ENCODE results near the gene ZNF511. TPM values are rescaled to one million over a fixed set of nuclear protein-coding genes. Genes with fewer than 3 reads are reported as not detected.

Gene ZNF511
- total RNA-seq, 1 donor from 2014 or later, result 75.6 TPM

DNA sequence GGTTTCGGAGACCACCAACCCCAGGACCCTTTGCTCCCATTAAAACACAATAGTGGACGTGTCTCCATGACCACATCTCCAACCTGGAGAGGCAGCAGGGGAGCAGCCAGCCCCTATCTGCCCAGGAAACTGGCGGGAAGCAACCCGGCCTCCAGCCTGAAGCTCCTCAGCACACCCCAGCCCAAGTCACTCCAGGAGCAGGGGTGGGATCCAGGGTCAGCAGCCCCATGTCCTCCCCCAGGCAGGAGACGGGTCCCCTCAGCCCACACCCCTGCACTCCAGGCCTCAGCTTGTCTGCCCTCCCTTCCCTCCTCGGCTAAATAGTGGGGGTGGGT, 32.6 kb upstream of the ZNF511 start:
- no peak for DNase-seq (ENCODE audit: low read depth, low spot score)
- Mint-ChIP-seq H3K27me3 (ENCODE audit: low read depth) (peaks cover 19% of the 10 kb centered on the region), H3K4me3 (peak overlapping the region; percentile 27), H3K9me3 (no peaks in the 10 kb centered on the region), H3K36me3 (ENCODE audit: low read depth) (no peaks in the 10 kb centered on the region), H3K27ac (ENCODE audit: unreplicated experiment) (no peak overlapping the region), H3K4me1 (peaks cover 3% of the 10 kb centered on the region)
- TF ChIP-seq, protein P1, sequence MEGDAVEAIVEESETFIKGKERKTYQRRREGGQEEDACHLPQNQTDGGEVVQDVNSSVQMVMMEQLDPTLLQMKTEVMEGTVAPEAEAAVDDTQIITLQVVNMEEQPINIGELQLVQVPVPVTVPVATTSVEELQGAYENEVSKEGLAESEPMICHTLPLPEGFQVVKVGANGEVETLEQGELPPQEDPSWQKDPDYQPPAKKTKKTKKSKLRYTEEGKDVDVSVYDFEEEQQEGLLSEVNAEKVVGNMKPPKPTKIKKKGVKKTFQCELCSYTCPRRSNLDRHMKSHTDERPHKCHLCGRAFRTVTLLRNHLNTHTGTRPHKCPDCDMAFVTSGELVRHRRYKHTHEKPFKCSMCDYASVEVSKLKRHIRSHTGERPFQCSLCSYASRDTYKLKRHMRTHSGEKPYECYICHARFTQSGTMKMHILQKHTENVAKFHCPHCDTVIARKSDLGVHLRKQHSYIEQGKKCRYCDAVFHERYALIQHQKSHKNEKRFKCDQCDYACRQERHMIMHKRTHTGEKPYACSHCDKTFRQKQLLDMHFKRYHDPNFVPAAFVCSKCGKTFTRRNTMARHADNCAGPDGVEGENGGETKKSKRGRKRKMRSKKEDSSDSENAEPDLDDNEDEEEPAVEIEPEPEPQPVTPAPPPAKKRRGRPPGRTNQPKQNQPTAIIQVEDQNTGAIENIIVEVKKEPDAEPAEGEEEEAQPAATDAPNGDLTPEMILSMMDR (conservative IDR thresholded peaks at IDR 0.05), result no peak

DNA sequence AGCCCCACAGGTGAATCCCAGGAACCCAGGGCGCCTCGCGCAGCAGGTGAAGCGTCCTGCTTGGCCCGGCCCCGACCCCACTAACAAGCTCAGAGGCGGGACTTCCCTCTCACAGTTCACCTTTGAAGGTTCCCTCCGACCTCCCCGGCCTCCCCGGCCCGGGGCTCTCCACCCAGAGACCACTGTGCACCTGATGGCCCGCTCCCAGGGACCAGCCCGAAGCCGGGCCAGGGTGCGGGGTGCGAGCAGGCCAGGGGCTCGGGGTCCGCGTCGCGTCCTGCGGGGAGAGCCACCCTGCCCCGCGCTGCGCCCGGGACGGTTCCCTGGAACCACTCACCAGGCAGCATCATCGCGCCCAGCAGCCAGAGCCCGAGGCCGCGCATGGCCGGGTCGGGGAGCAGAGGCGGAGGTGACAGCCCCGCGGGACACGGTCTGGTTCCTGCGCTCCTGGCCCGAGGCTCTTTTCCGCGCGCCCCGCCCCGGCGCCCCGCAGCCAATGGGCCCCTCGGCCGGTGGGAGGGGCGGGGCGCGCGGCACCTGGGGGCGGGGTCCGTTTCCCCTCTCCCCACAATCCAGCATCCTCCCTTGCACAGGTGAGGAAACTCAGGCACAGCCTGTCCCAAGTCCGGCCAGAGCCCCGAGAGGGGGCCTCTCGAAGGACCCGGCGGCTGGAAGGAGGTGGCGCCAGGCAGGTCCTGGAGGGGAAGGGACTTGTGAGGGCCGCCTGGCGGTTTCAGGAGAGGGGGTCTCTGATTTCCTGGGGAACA, 32.1 kb upstream of the ZNF511 start, which contains the start of gene ADAM8:
Gene ADAM8, minus strand, starts transcription at position 434 of the 767 bp plus-strand sequence. Its CDS starts 51 bp downstream, at position 383.
- no peak for DNase-seq (ENCODE audit: low read depth, low spot score)
- TF ChIP-seq, protein P1 (conservative IDR thresholded peaks at IDR 0.05), result no peak
- peak within 1 kb of the TSS; percentile 27 for H3K4me3 Mint-ChIP-seq
- H3K27me3 Mint-ChIP-seq (ENCODE audit: low read depth), result peaks cover 19% of the 10 kb centered on the region
- no peaks in the 10 kb centered on the region for H3K36me3 Mint-ChIP-seq (ENCODE audit: low read depth)
- H3K9me3 Mint-ChIP-seq, result no peaks in the 10 kb centered on the region
- no peak within 1 kb of the TSS for H3K27ac Mint-ChIP-seq (ENCODE audit: unreplicated experiment)
- peaks cover 3% of the 10 kb centered on the region for H3K4me1 Mint-ChIP-seq

DNA sequence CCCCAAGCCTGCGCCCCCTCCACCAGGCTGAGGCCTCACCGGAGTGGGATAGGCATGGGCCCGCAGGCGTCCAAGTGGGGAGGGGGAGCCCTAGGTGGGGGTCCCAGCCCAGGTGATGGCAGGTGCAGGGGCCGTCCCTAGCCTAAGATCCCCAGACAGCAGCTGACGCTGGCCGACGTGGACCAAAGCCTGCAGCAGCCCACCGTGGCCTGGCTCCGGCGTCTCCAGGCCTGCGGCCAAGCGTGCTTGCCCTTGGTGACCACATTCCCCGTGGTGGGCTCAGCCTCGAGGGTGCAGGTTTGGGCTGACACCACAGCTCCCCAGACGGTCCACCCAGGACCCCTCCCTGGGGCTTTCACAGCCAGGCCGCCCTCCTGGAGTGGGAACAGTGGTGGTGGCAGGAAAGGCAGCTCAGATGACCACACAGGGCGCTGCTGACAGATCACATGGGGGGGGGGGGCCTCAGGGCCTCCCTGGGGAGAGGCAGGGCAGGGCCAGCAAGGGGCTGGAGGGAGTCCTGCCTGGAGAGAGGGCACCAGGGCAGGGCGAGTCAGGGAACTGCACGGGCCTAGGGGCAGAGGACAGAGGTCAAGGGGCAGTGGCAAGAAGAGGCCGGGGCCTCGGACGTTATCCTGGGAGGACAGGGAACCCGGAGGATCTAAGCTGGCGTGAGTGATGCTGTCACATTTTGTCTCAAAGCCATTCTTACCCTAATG, 31.3 kb upstream of the ZNF511 start:
- Mint-ChIP-seq H3K4me3 (no peak overlapping the region), H3K9me3 (no peaks in the 10 kb centered on the region), H3K27me3 (ENCODE audit: low read depth) (peaks cover 19% of the 10 kb centered on the region), H3K36me3 (ENCODE audit: low read depth) (no peaks in the 10 kb centered on the region), H3K27ac (ENCODE audit: unreplicated experiment) (no peak overlapping the region), H3K4me1 (peaks cover 3% of the 10 kb centered on the region)
- TF ChIP-seq, protein P1 (conservative IDR thresholded peaks at IDR 0.05), result no peak
- no peak for DNase-seq (ENCODE audit: low read depth, low spot score)

DNA sequence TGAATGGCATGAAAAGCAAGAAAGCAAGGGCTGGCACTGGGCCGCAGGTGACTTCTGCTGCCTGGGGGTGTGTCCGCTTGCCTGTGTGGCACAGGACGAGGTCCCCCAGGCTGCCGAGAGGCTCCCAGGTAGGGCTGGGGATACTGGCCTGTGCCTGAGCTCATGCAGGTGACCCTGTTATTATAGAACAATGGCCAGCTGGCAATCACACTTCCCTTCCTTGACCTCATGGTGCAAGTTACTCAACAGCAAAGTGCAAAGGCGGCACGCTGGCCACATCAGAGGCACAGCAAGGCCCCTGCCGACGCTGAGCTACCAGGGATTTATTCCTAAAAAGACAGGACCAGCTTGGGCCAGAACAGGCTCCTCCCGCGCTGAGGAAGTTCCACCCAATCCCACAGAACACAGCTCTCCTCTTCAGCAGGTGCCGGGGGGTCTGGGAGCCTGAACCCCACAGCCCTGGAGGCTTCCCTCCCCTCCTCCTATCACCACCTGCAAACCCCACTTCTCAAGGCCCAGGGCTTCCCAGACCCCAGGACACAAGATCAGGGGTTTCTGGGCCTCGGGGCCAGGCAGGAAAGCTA, 30.6 kb upstream of the ZNF511 start:
- H3K9me3 Mint-ChIP-seq, result no peaks in the 10 kb centered on the region
- TF ChIP-seq, protein P1 (conservative IDR thresholded peaks at IDR 0.05), result no peak
- H3K27me3 Mint-ChIP-seq (ENCODE audit: low read depth), result peaks cover 19% of the 10 kb centered on the region
- no peak overlapping the region for H3K27ac Mint-ChIP-seq (ENCODE audit: unreplicated experiment)
- peaks cover 3% of the 10 kb centered on the region for H3K4me1 Mint-ChIP-seq
- no peak overlapping the region for H3K4me3 Mint-ChIP-seq
- no peak for DNase-seq (ENCODE audit: low read depth, low spot score)
- no peaks in the 10 kb centered on the region for H3K36me3 Mint-ChIP-seq (ENCODE audit: low read depth)

DNA sequence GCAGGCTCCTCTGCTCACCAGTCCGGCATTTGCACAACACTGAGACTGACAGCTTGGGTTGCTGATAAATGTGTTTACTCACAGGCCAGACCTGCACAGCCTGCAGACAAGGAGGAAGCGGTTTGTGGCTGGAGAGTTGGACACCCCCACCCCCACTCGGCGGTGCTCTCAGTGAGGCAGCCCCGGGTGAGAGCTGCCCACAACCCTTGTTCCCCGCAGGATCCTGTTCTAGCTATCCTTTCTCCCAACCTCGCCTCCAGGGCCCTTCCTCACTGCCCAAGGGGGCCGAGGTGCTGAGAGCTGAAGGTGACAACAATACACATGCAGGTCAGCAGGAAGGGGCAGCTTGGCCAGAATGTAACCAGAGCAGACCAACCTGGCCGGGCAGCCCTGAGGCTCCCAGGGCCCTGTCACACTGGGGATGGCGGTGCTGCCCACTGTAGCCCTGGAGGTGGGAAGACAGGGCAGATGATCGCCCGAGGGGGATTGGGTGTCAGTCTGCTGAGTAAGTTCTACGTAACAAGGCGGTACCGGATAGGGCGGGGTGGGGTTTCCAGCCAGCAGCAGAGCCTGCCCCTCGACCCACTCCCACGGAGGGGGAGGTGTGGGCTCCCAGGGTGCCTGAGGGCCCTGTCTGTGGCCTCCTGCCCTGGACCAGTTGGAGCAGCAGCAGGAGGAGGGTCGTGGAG, 30.0 kb upstream of the ZNF511 start:
- TF ChIP-seq, protein P1 (conservative IDR thresholded peaks at IDR 0.05), result no peak
- peaks cover 19% of the 10 kb centered on the region for H3K27me3 Mint-ChIP-seq (ENCODE audit: low read depth)
- no peak overlapping the region for H3K4me3 Mint-ChIP-seq
- no peaks in the 10 kb centered on the region for H3K9me3 Mint-ChIP-seq
- H3K27ac Mint-ChIP-seq (ENCODE audit: unreplicated experiment), result peak overlapping the region; percentile 27
- H3K4me1 Mint-ChIP-seq, result peaks cover 3% of the 10 kb centered on the region
- no peak for DNase-seq (ENCODE audit: low read depth, low spot score)
- no peaks in the 10 kb centered on the region for H3K36me3 Mint-ChIP-seq (ENCODE audit: low read depth)

Measured in neural crest cell (in vitro differentiated cells).